ENCODE results near the gene STK4. TPM values are rescaled to one million over a fixed set of nuclear protein-coding genes. Genes with fewer than 3 reads are reported as not detected.

Gene STK4
- total RNA-seq, 2 experiments from 2014 or later: 265 to 277 TPM

DNA sequence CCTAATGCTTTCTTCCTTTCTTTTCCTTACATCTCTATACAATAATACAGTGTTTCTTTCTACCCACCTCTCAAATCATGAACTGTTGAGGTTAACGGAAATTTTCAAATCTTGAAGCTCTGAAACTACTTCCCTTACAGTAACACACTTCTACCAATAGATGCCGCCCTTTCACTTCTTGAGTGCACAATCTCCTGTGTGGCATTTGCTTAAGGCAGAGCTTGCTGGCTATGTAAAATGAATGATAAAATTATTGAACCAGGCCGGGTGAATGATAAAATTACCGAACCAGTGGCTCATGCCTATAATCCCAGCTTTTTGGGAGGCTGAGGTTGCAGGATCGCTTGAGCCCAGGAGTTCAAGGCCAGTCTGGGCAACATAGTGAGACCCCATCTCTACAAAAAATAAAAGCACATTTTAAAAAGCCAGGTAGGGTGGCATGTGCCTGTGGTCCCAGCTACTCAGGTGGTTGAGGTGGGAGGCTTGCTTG, 77.8 kb downstream of the STK4 start:
- Mint-ChIP-seq H3K27me3 (no peaks in the 10 kb centered on the region), H3K36me3 (ENCODE audit: low read depth) (peaks cover 92% of the 10 kb centered on the region), H3K9me3 (no peaks in the 10 kb centered on the region), H3K4me1 (ENCODE audit: low read depth) (peaks cover 81% of the 10 kb centered on the region), H3K4me3 (no peak overlapping the region), H3K27ac (peak overlapping the region; percentile 66)
- POLR2A ChIA-PET: interaction anchor here (0.7 to 2.2 kb wide), 7 partner anchors 9 to 246 kb away, joined by 3 to 10 read pairs (median 3); partner anchors contain the start of gene YWHAB
- no peak overlapping the region for H3K4me3 ChIP-seq (ENCODE audit: low read length)
- peaks cover 13% of the 10 kb centered on the region for H3K4me1 ChIP-seq (ENCODE audit: insufficient read depth, low read length)
- no peaks in the 10 kb centered on the region for H3K9me3 ChIP-seq (ENCODE audit: control insufficient read depth in 1 of 2, insufficient read depth in 1 of 2, low read length in 2 of 2)
- peaks cover 54% of the 10 kb centered on the region for H3K36me3 ChIP-seq (ENCODE audit: insufficient read depth, low read length)
- H3K27me3 ChIP-seq (ENCODE audit: control insufficient read depth in 1 of 2, insufficient read depth in 2 of 2, low read length in 2 of 2): no peaks in the 10 kb centered on the region
- CTCF ChIA-PET: interaction anchor here (0.6 to 3.1 kb wide), 39 partner anchors 9 to 330 kb away, joined by 3 to 37 read pairs (median 6); partner anchors contain the start of genes KCNS1, STK4, SYS1 and TOMM34
- DNase-seq (peak in 10 of 14 experiments; percentile 16 to 82 (median 30)), ATAC-seq (ENCODE audit: poor library complexity) (peak; percentile 94)
- peak overlapping the region in 1 of 2 donors; percentile 21 for H3K27ac ChIP-seq (ENCODE audit: low read depth in 1 of 2, low read length in 2 of 2)
- TF ChIP-seq, protein P1, sequence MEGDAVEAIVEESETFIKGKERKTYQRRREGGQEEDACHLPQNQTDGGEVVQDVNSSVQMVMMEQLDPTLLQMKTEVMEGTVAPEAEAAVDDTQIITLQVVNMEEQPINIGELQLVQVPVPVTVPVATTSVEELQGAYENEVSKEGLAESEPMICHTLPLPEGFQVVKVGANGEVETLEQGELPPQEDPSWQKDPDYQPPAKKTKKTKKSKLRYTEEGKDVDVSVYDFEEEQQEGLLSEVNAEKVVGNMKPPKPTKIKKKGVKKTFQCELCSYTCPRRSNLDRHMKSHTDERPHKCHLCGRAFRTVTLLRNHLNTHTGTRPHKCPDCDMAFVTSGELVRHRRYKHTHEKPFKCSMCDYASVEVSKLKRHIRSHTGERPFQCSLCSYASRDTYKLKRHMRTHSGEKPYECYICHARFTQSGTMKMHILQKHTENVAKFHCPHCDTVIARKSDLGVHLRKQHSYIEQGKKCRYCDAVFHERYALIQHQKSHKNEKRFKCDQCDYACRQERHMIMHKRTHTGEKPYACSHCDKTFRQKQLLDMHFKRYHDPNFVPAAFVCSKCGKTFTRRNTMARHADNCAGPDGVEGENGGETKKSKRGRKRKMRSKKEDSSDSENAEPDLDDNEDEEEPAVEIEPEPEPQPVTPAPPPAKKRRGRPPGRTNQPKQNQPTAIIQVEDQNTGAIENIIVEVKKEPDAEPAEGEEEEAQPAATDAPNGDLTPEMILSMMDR (IDR thresholded peaks at IDR 0.05): peak; percentile 89
- intact Hi-C loops (cut with DNase I, micrococcal nuclease): loop anchor here (1.0 to 2.0 kb wide), 2 partner anchors 52 to 247 kb away; no protein-coding TSS in a partner anchor

DNA sequence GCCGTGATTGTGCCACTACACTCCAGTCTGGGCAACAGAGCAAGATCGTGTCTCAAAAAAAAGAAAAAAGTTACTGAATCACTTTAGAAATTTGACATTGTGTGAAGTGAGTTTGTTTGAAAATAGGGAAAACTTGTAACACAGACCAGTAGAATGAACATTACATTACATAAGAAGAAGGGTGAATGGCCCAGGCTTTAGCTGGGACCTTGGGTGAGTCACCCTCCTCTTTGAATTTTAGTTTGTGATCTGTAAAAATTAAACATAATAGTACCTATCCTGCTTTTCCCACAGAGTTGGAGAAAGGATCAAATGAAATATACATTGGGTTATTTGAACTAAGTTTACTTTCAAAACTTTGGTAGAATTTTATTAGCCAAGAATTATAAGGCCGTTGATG, 78.3 kb downstream of the STK4 start:
- Mint-ChIP-seq H3K27me3 (no peaks in the 10 kb centered on the region), H3K36me3 (ENCODE audit: low read depth) (peaks cover 92% of the 10 kb centered on the region), H3K9me3 (no peaks in the 10 kb centered on the region), H3K4me3 (no peak overlapping the region), H3K27ac (no peak overlapping the region), H3K4me1 (ENCODE audit: low read depth) (peaks cover 81% of the 10 kb centered on the region)
- DNase-seq (no peak), ATAC-seq (ENCODE audit: poor library complexity) (no peak)
- Histone ChIP-seq H3K9me3 (ENCODE audit: control insufficient read depth in 1 of 2, insufficient read depth in 1 of 2, low read length in 2 of 2) (no peaks in the 10 kb centered on the region), H3K4me3 (ENCODE audit: low read length) (no peak overlapping the region), H3K27ac (ENCODE audit: low read depth in 1 of 2, low read length in 2 of 2) (no peak overlapping the region), H3K36me3 (ENCODE audit: insufficient read depth, low read length) (peaks cover 57% of the 10 kb centered on the region), H3K27me3 (ENCODE audit: control insufficient read depth in 1 of 2, insufficient read depth in 2 of 2, low read length in 2 of 2) (no peaks in the 10 kb centered on the region), H3K4me1 (ENCODE audit: insufficient read depth, low read length) (peaks cover 16% of the 10 kb centered on the region)
- ChIA-PET POLR2A (interaction anchor here (0.7 to 2.2 kb wide), 7 partner anchors 8 to 246 kb away, joined by 3 to 10 read pairs (median 3); partner anchors contain the start of gene YWHAB), CTCF (interaction anchor here (0.6 to 3.1 kb wide), 35 partner anchors 9 to 329 kb away, joined by 3 to 37 read pairs (median 6); partner anchors contain the start of genes KCNS1, STK4, SYS1 and TOMM34)
- intact Hi-C loops (cut with DNase I, micrococcal nuclease): loop anchor here (1.0 to 2.0 kb wide), 2 partner anchors 52 to 246 kb away; no protein-coding TSS in a partner anchor
- TF ChIP-seq, protein P1 (IDR thresholded peaks at IDR 0.05): no peak

DNA sequence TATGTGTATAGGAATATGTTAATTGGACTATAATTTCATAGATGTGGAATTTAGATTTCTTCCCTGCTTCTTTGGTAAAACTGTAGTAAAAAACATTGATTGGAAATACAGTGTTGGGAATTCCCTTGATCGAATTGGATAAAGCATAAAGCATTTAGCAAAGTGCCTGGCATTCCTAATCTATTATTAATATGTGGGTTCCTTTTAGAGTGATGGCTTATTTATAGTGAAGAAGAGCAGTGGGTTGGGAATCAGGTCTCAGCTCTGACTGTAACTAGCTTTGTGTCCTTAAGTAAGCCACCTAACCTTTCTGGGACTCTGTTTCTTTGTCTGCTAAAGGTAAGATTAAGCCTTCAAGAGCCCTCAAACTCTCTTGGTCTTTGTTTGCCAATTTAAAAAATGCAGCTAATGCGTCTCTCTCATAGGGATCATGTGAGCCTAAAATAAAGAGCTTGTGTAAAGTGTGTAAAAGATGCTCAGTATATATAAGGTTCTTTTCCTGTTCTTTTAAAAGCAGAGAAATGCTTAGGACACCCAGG, 81.3 kb downstream of the STK4 start:
- Mint-ChIP-seq H3K4me3 (no peak overlapping the region), H3K27ac (peak overlapping the region; percentile 75), H3K9me3 (no peaks in the 10 kb centered on the region), H3K4me1 (ENCODE audit: low read depth) (peaks cover 77% of the 10 kb centered on the region), H3K27me3 (no peaks in the 10 kb centered on the region), H3K36me3 (ENCODE audit: low read depth) (peaks cover 84% of the 10 kb centered on the region)
- Histone ChIP-seq H3K4me1 (ENCODE audit: insufficient read depth, low read length) (peaks cover 36% of the 10 kb centered on the region), H3K36me3 (ENCODE audit: insufficient read depth, low read length) (peaks cover 52% of the 10 kb centered on the region), H3K4me3 (ENCODE audit: low read length) (no peak overlapping the region), H3K9me3 (ENCODE audit: control insufficient read depth in 1 of 2, insufficient read depth in 1 of 2, low read length in 2 of 2) (no peaks in the 10 kb centered on the region), H3K27ac (ENCODE audit: low read depth in 1 of 2, low read length in 2 of 2) (no peak overlapping the region), H3K27me3 (ENCODE audit: control insufficient read depth in 1 of 2, insufficient read depth in 2 of 2, low read length in 2 of 2) (no peaks in the 10 kb centered on the region)
- TF ChIP-seq, protein P1 (IDR thresholded peaks at IDR 0.05): no peak
- intact Hi-C loops (cut with DNase I, micrococcal nuclease): no loop called here
- no peak for DNase-seq
- ATAC-seq (ENCODE audit: poor library complexity): no peak
- CTCF ChIA-PET: interaction anchor here (2.1 kb wide), 1 partner anchor 48 kb away, joined by 6 read pairs; no protein-coding TSS in a partner anchor
- POLR2A ChIA-PET: no interaction called here

Measured in CD4-positive, alpha-beta T cell (primary cell).